Uterus (tissue), 4 donors: Measurements from ENCODE around the gene GPR12. TPM values are rescaled to one million over a fixed set of nuclear protein-coding genes. Genes with fewer than 3 reads are reported as not detected.
"Not testable (repeated sequence)": the region's sequence is repeated elsewhere in the genome, so short reads cannot be mapped to it uniquely, and the experiment has no call there.

Experiments
- DNase-seq, 2 donors: peaks; one replicate each; pipeline ENCODE4 v3.0.0-alpha.2; 2019 to 2020
- H3K27ac ChIP-seq, 2 donors: fragments of 200-600 bp; sonication (generic); 1 replicate in 1 of 2; 2 replicates in 1 of 2; pipeline ENCODE4 v1.5.1; 2016 to 2018
- H3K27me3 ChIP-seq, 2 donors: fragments of 200-600 bp; sonication (generic); one replicate each; pipeline ENCODE4 v1.5.1; 2018 to 2019; ENCODE audit warnings: control low read depth in 1 of 2
- H3K36me3 ChIP-seq, 2 donors: fragments of 200-600 bp; sonication (generic); one replicate each; pipeline ENCODE4 v1.5.1; 2019; ENCODE audit warnings: control low read depth in 1 of 2
- H3K4me1 ChIP-seq, 2 donors: fragments of 200-600 bp; sonication (generic); one replicate each; pipeline ENCODE4 v1.5.1; 2018 to 2019; ENCODE audit warnings: control low read depth in 1 of 2
- H3K4me3 ChIP-seq, 2 donors: fragments of 200-600 bp; sonication (generic); 1 replicate in 1 of 2; 2 replicates in 1 of 2; pipeline ENCODE4 v1.5.1; 2018 to 2019; ENCODE audit warnings: mild to moderate bottlenecking in 1 of 2
- H3K9me3 ChIP-seq, 2 donors: fragments of 200-600 bp; sonication (generic); one replicate each; pipeline ENCODE4 v1.5.1; 2019; ENCODE audit warnings: control low read depth in 1 of 2
- CTCF ChIP-seq, 4 experiments: fragments of 200-600 bp in 2 of 4; fragments of 450-650 bp in 2 of 4; sonication (generic) in 2 of 4; IDR thresholded peaks; one replicate each; pipeline ENCODE4 v1.5.1; 2016 to 2019; ENCODE audit warnings: antibody characterized with exemption in 4 of 4, mild to moderate bottlenecking in 2 of 4, moderate library complexity in 1 of 4
- POLR2A ChIP-seq, 2 donors: fragments of 450-650 bp; IDR thresholded peaks; one replicate each; pipeline ENCODE4 v1.6.1; 2016; ENCODE audit warnings: antibody characterized with exemption in 2 of 2, mild to moderate bottlenecking in 1 of 2, moderate library complexity in 1 of 2
- intact Hi-C: fragments of 100-400 bp; cut with DNase I; formaldehyde crosslinking; loops from one replicate; pipeline ENCODE4 v1.15.1; 2023; ENCODE audit warnings: low total_unique reads
- total RNA-seq, 4 donors: library from RNA; depleted of rRNA in 3 of 4; stranded (reverse); fragments of >200 nt in 3 of 4; gene quantifications; one replicate each; pipeline versions ENCODE4 v1.1.0 to v1.2.4, GENCODE V29; 2014 to 2023
- donor health status: DM: yes; HTN: yes; CAD: no.

Gene GPR12
- total RNA-seq, 4 donors from 2014 or later: not detected

- no peaks in the 10 kb centered on the region for H3K27me3 ChIP-seq
- TF ChIP-seq POLR2A (IDR thresholded peaks at IDR 0.05) (no peak), CTCF (IDR thresholded peaks at IDR 0.05) (no peak)
- no peak for DNase-seq
These were observed 24.9 kb downstream of the GPR12 start for GRCh38 chr13:26735677-26736076.

GRCh38 chr13:26727633-26728032, 33.0 kb downstream of the GPR12 start:
- Histone ChIP-seq H3K27ac (no peak overlapping the region), H3K4me1 (no peaks in the 10 kb centered on the region), H3K9me3 (no peaks in the 10 kb centered on the region), H3K4me3 (no peak overlapping the region), H3K36me3 (no peaks in the 10 kb centered on the region), H3K27me3 (no peaks in the 10 kb centered on the region)
- DNase-seq: no peak
- intact Hi-C loops: no loop called here
- no peak for TF ChIP-seq POLR2A (IDR thresholded peaks at IDR 0.05)
- TF ChIP-seq CTCF (IDR thresholded peaks at IDR 0.05): no peak

More at GRCh38 chr13:26735677-26736076, 24.9 kb downstream of the GPR12 start:
- no peaks in the 10 kb centered on the region for H3K9me3 ChIP-seq
- no peak overlapping the region for H3K4me3 ChIP-seq
- H3K27ac ChIP-seq: no peak overlapping the region
- intact Hi-C loops: no loop called here
- H3K36me3 ChIP-seq: no peaks in the 10 kb centered on the region
- no peaks in the 10 kb centered on the region for H3K4me1 ChIP-seq

GRCh38 chr13:26727122-26727521, 33.5 kb downstream of the GPR12 start:
- no peaks in the 10 kb centered on the region for H3K9me3 ChIP-seq
- intact Hi-C loops: no loop called here
- no peak for TF ChIP-seq CTCF (IDR thresholded peaks at IDR 0.05)
- TF ChIP-seq POLR2A (IDR thresholded peaks at IDR 0.05): no peak
- no peaks in the 10 kb centered on the region for H3K36me3 ChIP-seq
- no peak for DNase-seq
- no peak overlapping the region for H3K4me3 ChIP-seq
- H3K4me1 ChIP-seq: no peaks in the 10 kb centered on the region
- no peak overlapping the region for H3K27ac ChIP-seq
- H3K27me3 ChIP-seq: no peaks in the 10 kb centered on the region

GRCh38 chr13:26726684-26727083, 33.9 kb downstream of the GPR12 start:
- no peaks in the 10 kb centered on the region for H3K36me3 ChIP-seq
- no peaks in the 10 kb centered on the region for H3K27me3 ChIP-seq
- no peaks in the 10 kb centered on the region for H3K9me3 ChIP-seq
- H3K27ac ChIP-seq: no peak overlapping the region
- no peak for DNase-seq
- intact Hi-C loops: no loop called here
- no peak for TF ChIP-seq POLR2A (IDR thresholded peaks at IDR 0.05)
- TF ChIP-seq CTCF (IDR thresholded peaks at IDR 0.05): no peak
- no peak overlapping the region for H3K4me3 ChIP-seq
- no peaks in the 10 kb centered on the region for H3K4me1 ChIP-seq

- H3K9me3 ChIP-seq, H3K4me3 ChIP-seq, intact Hi-C loops, H3K36me3 ChIP-seq, H3K27me3 ChIP-seq, DNase-seq, H3K4me1 ChIP-seq, H3K27ac ChIP-seq: not testable (repeated sequence)
These were observed 37.0 kb downstream of the GPR12 start for GRCh38 chr13:26723620-26724019.

GRCh38 chr13:26722321-26722720, 38.3 kb downstream of the GPR12 start:
- TF ChIP-seq POLR2A (IDR thresholded peaks at IDR 0.05) (no peak), CTCF (IDR thresholded peaks at IDR 0.05) (no peak)

More at GRCh38 chr13:26722321-26722720, 38.3 kb downstream of the GPR12 start:
- Histone ChIP-seq H3K4me3 (no peak overlapping the region), H3K4me1 (no peaks in the 10 kb centered on the region), H3K9me3 (no peaks in the 10 kb centered on the region), H3K27ac (no peak overlapping the region), H3K27me3 (no peaks in the 10 kb centered on the region), H3K36me3 (no peaks in the 10 kb centered on the region)
- intact Hi-C loops: no loop called here
- DNase-seq: no peak
